GM03348 (cell line): ENCODE measurements around the gene RNASE13.
"Not testable (repeated sequence)": the region's sequence is repeated elsewhere in the genome, so short reads cannot be mapped to it uniquely, and the experiment has no call there.

Experiments used
- DNase-seq: peaks from one replicate; pipeline ENCODE4 v3.0.0; 2012; ENCODE audit warnings: low spot score

Gene RNASE13

DNA sequence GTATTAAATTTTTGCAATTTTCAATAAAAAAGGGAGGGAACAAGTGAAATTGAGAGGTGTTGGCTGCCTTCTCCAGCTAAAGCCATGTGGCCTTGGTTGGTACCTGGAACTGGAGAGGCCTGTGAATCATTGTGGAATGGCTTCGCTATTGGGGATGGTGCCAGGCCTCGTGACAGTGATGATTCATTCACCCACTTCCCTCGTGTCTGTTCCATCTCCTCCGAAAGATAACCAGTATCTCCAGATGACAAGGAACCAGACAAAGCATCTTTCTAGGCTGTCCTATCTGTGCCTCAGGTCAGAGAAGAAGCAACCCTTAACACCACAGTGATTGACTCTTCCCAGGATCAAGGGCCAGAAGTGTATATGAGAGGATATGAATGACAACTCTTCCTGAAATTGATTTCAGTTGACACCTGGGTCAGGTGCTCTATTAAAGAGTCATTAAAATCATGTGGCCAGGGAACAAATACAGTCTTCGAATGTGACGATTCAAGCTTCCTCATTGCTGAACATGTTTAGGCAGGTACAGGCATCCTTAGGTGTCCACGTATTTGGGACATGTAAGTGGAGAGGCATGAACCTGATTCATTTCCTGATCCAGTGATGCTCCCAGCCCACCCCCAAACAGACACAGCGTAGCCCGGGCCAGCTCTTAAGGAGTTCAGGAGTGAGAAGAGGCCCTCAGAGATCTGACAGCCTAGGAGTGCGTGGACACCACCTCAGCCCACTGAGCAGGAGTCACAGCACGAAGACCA, 7.2 kb upstream of the RNASE13 start, which contains the start of gene RNASE7:
Gene RNASE7, plus strand, starts transcription at position 687 of the 758 bp plus-strand sequence. CDS start 631 bp downstream, outside the sequence.
- DNase-seq: peak; percentile 53

DNA sequence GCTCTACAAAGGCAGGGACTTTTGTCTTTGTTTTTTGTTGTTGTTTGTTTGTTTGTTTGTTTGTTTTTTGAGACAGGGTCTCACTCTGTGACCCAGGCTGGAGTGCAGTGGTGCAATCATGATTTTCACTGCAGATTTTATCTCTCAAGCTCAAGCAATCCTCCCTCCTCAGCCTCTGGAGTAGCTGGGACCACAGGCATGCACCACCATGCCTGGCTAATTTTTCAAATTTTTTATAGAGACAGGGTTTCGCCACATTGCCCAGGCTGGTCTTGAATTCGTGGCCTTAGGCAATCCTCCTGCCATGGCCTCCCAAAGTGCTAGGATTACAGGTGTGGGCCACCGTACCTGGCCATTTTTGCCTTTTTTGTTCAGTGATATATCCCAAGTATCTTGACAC, 6.3 kb upstream of the RNASE13 start:
- DNase-seq: not testable (repeated sequence)

GRCh38 chr14:21040370-21040925, 5.8 kb upstream of the RNASE13 start:
- no peak for DNase-seq

DNA sequence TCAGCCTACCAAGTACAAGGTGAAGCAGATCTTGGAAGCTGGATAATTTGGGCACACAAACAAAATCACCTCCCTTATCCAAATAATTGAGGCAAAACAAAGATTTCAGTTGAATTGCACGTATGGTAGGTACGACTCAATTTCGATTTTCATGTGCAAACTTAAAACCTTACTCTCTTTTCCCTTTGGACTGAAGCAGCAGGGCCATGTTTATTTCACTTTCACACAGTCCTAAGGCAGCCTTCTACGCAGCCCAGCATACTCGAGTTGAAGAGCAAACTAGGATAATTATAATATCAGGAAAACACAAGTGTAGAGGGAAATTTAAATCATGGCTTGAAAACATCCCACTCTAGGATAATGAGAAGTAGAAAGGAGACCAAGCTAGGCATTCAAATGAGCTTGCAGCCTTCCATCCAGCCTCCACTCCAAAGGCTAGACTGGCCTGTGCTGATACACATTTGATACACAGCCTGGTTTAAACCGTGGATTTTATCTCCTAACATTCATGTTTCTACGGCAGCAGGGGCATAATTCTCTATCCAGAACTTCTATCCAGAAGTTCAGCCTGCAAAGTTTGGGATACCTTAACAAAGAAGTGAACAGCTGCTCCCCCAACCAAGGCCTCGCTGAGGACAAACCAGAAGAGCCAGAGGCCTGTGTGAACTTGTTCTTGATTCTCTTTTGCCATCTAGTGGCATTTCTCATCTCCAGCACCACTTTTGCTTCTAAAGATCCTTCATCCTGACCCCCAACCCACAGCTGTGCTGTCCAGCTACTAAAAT, 5.2 kb upstream of the RNASE13 start:
- peak; percentile 75 for DNase-seq

DNA sequence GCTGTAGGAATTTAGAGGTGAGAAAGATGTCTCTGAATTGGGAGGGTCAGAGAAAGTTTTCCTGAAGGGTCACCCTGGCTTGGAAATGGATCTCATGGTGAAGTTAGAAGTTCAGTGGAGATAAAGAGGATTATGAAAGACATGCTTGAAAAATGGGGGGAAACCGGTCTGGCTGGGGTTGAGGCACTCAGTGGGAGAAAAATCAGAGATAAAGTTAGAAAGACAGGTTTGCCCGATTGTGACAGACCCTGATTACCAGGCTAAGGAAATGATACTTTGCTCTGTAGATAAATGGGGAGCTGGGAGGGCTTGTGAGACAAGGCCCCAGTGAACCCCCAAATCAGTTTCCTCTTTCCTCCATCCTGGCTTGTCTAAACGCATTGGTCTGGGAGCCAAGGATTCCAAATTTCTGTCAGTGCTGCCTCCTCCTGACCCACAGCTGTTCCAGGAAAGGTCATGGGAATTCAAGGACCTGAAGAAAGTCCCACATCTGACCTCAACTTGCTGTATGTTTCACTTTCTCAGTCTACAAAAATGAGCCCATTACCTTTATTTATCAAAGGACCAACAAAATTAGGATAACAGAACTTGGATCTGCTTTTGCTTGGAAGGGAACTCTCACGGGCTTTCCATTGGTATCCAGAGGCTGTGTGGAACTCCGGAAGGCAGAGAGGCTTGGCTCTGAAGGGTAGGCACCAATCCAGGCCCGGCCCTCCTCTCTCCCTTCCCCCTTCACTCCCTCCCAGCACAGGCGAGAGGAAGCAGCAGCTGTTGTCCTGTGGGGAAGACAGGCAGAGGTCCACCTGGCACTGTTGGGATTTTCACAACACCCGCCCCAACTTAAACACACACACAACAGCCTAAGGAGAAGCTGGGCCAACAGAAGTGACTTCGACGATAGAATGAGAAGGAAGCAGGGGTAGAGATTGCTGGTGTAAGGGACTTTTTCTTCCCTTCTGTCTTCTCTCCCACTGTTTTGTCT, 4.1 kb upstream of the RNASE13 start:
- DNase-seq: peak; percentile 85

DNA sequence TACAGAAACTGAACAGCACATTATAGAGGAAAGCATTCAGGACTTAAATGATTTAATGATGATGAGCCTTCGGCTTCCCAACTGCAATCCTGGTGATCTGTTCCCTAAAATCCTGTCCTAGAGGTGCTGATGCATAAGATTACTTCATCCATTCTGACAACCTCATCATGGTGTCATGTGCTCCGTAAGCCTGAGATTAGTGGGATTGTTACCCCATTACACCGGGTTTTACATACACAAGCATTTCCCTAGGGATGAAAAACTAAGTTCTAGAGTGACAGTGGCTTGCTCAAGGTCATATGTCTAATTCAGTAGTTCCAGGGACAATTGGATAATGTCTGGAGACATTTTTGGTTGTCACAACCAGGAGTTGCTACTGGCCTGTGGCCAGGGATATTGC, 2.5 kb upstream of the RNASE13 start:
- DNase-seq: no peak

DNA sequence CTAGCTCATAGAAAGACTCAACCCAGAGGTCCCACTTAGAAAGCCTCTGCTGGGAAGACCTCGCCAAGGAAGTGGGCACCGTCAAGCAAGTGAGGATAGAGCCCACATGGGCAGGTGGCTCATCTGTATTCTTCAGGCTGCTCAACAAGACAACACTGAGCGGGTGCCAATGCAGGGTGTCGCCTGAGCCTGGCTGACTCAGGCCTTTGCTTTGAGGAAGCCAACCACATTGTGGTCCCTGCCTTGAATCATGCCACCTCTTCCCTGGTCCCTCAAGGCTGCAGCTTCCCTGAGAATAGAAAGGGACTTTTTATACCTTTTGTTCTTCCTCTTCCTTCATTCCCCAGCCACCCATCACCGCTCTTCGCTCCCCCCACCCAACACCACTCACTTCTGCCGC, 2.1 kb upstream of the RNASE13 start:
- DNase-seq: no peak

DNA sequence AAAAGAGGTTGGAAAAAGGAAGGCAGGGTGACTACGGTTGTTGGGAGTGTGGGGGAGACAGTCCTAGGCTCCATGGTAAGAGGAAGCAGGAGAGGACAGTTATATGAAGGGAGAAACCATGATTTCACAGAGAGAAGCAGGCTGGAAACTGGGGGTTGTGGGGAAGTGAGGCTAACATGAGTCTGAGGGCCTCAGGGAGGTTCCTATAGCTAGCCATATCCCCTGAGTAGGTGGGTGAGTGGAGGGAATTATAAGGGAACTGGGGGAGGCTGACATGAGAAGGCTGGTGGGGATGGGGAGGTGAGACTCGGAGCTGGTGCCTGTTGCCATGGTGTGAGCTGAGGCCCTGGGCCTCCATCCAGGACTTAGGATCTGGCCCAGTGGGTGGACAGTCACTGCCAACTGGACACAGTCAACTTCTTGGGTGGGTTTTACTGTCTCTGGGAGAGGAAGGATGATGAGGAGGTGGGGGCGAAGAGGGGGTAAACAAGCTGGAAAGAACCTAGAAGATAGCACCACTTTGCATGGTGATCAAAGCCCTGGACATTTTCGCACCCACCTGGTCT, 1.4 kb downstream of the RNASE13 start:
- no peak for DNase-seq

DNA sequence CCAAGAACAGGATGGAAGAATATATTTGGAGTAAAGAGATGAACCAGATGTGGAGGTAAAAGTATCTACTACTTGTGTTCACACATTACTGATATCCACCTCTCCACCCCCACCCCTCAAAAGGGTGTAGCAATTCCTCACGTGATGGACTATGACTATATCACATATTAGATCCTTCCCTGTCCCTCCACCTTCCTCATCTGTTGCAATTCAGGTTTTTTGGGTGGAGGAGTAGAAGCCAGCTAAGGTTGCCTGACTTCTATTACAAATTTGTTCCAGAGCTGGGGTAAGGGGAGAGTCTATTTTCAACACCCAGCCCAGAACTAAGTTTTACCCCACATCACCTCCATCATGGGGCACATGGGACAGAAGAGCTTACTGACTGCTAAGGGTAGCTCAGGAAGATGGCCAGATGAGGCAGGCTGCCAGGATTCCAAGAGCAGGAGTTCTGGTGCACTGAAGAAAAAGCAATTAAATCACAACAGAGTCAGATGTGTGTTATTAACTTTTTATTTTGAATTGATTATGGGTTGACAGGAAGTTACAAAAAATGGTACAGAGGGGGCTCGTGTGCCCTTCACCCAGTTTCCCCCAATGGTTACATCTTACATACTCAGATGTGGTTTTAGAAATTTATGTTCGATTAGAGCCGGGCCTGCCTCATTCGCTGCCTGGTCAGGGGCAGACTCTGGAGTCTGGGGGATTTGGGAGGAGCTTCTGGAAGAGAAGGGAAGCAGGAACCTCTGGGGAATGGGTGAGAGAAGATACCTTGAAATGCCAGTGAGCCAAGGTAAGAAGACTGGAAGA, 2.1 kb downstream of the RNASE13 start:
- DNase-seq: no peak

DNA sequence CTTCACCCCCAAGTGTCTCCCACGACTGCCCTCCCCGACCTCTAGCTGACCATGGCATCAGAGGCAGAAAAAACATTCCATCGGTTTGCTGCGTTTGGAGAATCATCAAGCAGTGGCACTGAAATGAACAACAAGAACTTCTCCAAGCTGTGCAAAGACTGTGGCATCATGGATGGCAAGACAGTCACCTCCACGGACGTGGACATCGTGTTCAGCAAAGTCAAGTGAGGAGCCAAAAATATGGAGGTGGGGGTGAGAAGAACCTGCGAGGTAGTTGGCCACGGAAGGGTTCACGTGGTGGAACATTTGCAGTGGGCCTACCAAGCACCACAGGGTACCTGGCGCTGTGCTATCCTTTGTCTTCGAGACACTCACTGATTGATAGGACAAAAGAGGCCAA, 4.1 kb downstream of the RNASE13 start:
- DNase-seq: no peak

- no peak for DNase-seq
Observed at GRCh38 chr14:21029917-21030316, 4.7 kb downstream of the RNASE13 start, which contains the start of gene TPPP2. Gene TPPP2, plus strand, starts transcription at chr14:21030217. Its CDS starts 365 bp downstream, at chr14:21030582.

GRCh38 chr14:21026988-21027315, 7.7 kb downstream of the RNASE13 start:
- DNase-seq: no peak

DNA sequence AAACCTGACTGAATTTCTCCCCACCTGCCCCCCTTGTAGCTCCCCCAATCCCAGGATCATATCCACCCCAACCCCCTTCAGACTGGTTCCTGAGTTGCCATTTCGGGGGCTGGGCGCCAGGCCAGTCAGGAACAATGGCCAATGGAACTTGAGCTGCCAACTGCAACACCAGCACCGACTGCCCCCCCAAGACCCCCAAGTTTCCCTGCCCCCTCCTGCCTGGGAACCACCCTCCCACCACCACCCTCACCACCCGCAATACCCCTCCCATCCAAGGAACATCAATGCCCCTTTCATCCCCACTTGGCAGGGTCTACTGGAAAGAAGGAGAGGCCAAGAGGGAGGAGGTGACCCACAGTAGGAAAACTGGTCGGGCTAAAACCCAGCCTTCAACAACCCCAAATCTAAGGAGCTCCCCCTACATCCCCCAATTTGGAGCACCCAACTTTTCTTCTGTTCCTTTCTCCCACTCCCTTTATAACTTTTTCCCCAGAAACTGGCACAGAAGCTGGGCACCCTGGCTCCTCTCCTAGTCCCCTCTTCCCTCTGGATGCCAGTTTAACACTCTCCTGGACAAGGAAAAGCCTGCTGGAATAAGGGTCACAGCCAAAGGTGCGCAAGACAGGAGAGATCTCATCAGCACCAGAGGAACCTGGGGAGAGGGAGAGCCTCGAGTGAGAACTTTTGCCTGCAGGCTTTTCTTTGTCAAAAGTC, 8.2 kb downstream of the RNASE13 start:
- no peak for DNase-seq

DNA sequence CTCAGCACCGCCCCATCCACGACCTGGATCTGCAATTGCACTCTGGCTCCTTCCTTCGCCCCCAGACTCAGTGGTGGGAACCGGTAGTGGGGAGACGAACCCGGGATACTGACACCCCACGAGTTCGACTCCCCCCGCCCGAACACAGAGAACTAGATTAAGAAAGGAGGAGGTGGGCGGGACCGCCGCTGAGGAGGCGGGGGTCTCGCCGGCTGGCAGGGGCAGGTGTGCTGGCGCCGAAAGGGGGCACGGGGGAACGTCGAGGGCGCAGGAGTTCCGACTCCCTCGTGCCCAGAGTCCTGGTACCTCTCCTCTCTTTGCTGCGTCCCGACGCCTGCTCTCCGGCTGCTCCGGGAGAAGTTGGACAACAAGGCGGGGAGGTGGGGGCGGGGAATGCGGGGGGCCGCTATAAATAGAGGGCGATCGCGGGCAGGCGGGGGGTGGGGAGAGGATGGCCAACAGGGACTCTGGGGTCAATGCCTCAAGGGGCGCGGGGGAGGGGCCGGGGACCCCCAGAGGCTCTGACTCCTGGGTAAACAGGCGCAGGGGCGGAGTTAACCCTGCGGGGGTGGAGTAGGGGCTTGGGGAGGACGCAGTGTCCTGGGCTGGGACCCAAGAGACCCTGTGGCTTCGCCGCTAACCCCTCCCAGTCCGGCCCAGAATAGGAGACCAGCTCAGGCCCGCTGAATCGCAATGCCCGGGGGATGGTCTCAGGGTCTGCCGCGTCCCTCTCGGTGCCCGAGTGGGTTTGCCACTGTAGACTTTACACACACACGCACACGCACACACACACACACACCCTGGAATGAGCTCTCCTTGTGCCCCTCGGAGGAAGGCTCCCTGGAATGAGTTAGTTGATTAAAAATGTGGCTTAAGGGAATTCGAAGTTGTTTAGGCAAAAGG, 9.0 kb downstream of the RNASE13 start:
- no peak for DNase-seq

GRCh38 chr14:21024585-21025370, 9.8 kb downstream of the RNASE13 start, which contains the start of gene NDRG2:
Gene NDRG2, minus strand, starts transcription at chr14:21025061. Its CDS starts 1,746 bp downstream, at chr14:21023315.
- peak; percentile 62 for DNase-seq

GRCh38 chr14:21023817-21024584, 10.6 kb downstream of the RNASE13 start:
- DNase-seq: no peak

DNA sequence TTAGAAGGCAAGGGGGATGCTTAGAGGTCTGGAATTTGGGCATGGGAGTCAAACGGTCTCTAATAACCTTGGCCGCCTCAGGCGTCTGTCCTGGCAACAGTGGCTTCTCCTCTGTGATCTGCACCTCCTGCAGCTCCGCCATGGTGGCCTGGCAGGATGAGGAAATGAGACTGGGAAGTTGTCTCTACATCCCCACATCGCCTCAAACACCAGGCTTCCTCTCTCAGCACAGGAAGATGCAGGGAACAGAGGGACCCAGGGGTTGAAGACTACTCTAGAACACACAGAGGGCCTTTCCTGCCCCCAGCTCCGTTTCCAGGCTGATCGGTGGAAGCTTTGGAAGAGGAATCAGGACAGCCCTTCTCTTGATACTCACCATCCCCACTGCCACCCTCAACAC, 11.4 kb downstream of the RNASE13 start:
- no peak for DNase-seq
